ENCODE measurements around the gene PHF20. TPM values are rescaled to one million over a fixed set of nuclear protein-coding genes. Genes with fewer than 3 reads are reported as not detected.
A peak's percentile ranks its signal among the peaks of the same experiment; 100 is the strongest.
"Not testable (repeated sequence)": the region's sequence is repeated elsewhere in the genome, so short reads cannot be mapped to it uniquely, and the experiment has no call there.

Gene PHF20
- 31.9 TPM for polyA plus RNA-seq (2013, experiment 1 of 2)
- 37.5 TPM for polyA plus RNA-seq (2013, experiment 2 of 2)

DNA sequence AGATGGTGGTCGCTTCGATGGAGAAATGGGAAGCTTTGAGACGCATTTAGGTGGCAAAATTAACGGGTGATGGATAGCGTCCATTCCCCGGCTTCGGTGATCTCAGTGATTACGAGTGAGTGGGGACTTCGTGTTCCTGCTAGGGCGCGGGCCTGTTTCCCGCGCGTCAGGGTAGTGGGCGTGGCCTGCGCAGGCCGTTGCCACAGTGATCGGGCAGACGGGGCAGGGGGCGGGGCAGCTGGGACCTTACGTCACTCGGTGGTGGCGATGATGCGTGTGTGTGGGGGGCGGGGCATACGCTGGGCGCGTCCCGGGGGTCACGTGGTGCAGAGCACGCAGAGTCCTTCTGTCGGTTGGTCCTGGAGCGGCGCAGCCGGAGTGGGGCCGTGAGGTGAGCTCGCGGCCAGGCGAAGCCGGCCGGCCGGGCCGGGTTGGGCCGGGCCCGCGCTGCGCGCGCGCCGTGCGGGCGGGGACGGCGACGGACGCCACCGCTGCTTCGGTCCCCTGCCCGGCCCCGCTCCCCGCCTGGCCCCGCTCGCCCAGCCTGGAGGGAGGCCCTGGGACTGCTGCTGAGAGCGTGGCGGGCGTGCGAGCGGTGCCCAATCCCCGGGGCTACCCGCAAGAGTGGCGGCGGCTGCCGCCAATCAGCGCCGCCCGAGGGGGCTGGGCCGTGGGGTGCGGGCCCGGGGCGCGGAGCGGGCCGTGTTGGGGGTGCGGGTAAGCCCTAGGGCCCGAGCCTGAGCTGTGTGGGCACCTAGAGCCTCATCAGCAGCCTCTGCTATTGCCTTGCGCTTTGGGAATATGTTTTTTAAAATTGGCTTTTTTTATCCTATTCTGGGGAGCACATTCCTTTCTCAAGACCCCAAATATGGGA is at the start of gene PHF20:
Gene PHF20, plus strand, starts transcription at position 327 of the 874 bp plus-strand sequence. CDS start 29,508 bp downstream, outside the sequence.
- peaks cover 30% of the 10 kb centered on the region for H3K4me1 ChIP-seq (ENCODE audit: insufficient read depth, low read length)
- 4% methylated on average over 86 of the region's 87 CpGs for WGBS
- no peaks in the 10 kb centered on the region; the same call in 1 of the 2 replicates for H3K9me3 ChIP-seq (ENCODE audit: insufficient read depth, low read depth, low read length)
- peak within 1 kb of the TSS; percentile 67 for H3K27ac ChIP-seq (ENCODE audit: low read depth, low read length)
- H3K36me3 ChIP-seq (ENCODE audit: insufficient read depth, low read length): peaks cover 9% of the 10 kb centered on the region
- peak within 1 kb of the TSS; percentile 95 for H3K4me3 ChIP-seq (ENCODE audit: low read length)
- H3K27me3 ChIP-seq (ENCODE audit: insufficient read depth, low read length): peaks cover 9% of the 10 kb centered on the region
- H3K9ac ChIP-seq (ENCODE audit: low read depth, low read length): peak within 1 kb of the TSS; percentile 81

DNA sequence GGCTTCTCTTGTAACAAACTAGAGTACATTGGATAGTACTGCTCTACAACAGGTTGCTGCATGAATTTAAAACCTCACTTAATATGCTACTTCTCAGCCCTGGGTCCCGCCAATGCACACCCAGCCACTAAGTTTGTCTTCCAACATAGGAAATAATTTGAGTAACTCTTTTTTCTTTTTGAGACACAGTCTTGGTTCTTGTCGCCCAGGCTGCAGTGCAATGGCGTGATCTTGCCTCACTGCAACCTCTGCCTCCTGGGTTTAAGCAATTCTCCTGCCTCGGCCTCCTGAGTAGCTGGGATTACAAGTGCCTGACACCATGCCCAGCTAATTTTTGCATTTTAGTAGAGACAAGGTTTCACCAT is 48.6 kb upstream of the PHF20 start:
- H3K27me3 ChIP-seq (ENCODE audit: insufficient read depth, low read length); H3K9ac ChIP-seq (ENCODE audit: low read depth, low read length); H3K4me1 ChIP-seq (ENCODE audit: insufficient read depth, low read length); H3K9me3 ChIP-seq (ENCODE audit: insufficient read depth, low read depth, low read length); H3K27ac ChIP-seq (ENCODE audit: low read depth, low read length); H3K4me3 ChIP-seq (ENCODE audit: low read length): not testable (repeated sequence)
- WGBS: 95% methylated on average over 4 of the region's 4 CpGs
- H3K36me3 ChIP-seq (ENCODE audit: insufficient read depth, low read length): peaks cover 98% of the 10 kb centered on the region

DNA sequence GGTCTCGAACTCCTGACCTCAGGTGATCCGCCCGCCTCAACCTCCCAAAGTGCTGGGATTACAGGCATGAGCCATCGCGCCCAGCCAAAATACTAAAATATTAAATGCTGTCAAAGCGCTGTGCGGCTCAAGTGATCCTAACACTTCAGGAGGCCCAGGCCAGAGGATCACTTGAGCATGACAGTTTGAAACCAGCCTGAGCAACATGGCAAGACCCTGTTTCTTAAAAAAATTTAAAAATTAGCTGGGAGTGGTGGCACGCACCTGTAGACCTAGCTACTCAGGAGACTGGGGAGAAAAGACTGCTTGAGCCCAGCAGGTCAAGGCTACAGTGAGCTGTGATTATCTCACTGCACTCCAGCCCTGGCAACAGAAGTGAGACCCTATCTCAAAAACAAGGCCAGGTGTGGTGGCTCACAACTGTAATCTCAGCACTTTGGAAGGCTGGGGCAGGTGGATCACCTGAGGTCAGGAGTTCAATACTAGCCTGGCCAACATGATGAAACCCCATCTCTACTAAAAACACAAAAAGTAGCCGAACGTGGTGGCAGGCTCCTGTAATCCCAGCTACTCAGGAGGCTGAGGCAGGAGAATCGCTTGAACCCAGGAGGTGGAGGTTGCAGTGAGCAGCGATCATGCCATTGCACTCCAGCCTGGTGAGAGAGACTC is 48.0 kb upstream of the PHF20 start:
- not testable (repeated sequence) for H3K9me3 ChIP-seq (ENCODE audit: insufficient read depth, low read depth, low read length)

DNA sequence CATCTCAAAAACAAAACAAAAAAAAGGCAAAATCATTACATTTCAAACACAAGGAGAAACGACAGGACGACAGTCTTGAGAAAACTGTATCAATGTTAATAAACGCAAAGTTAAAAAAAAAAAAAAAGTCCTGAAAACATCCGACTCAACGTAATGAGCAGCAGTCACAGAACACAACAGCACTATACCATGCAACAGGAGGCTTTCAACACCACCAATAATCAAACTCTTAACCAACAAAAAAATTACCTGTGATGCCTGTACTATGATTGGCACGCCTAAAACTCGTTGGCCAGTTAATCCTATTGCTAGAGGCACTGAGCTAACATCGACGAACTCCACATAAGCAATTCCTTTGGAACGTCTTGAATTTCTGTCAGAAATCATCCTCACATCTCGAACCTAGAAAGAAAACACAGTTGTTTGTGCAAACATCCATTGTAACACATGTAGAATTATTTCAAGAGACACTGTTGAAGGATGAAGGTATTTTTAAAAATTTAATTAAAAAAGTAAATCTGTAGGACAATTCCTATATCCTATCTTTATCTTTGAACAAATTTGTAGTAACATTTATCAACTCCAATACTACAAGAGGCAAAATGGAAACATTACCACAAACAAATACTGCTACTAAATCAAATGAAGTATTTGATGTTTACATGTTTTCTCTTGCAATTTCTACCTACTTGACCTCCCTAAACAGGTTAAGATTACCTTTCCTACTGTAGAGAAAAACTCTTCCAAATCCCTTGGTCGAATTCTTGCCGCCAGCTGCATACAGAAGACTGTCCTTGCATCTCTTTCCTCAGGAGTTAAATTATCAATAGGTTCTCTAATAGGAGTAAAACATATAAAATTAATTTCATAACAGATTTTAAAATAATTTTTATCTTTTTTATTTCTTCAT is 47.2 kb upstream of the PHF20 start:
- Histone ChIP-seq H3K9ac (ENCODE audit: low read depth, low read length) (no peak overlapping the region), H3K27ac (ENCODE audit: low read depth, low read length) (no peak overlapping the region), H3K36me3 (ENCODE audit: insufficient read depth, low read length) (peaks cover 98% of the 10 kb centered on the region), H3K27me3 (ENCODE audit: insufficient read depth, low read length) (no peaks in the 10 kb centered on the region), H3K4me3 (ENCODE audit: low read length) (no peak overlapping the region), H3K4me1 (ENCODE audit: insufficient read depth, low read length) (no peaks in the 10 kb centered on the region), H3K9me3 (ENCODE audit: insufficient read depth, low read depth, low read length) (no peaks in the 10 kb centered on the region)
- WGBS: 98% methylated on average over 13 of the region's 13 CpGs

More for the DNA sequence above, 48.0 kb upstream of the PHF20 start:
- H3K9ac ChIP-seq (ENCODE audit: low read depth, low read length); H3K27me3 ChIP-seq (ENCODE audit: insufficient read depth, low read length); H3K4me3 ChIP-seq (ENCODE audit: low read length); H3K27ac ChIP-seq (ENCODE audit: low read depth, low read length); H3K4me1 ChIP-seq (ENCODE audit: insufficient read depth, low read length): not testable (repeated sequence)
- WGBS: 96% methylated on average over 12 of the region's 12 CpGs
- peaks cover 98% of the 10 kb centered on the region for H3K36me3 ChIP-seq (ENCODE audit: insufficient read depth, low read length)

DNA sequence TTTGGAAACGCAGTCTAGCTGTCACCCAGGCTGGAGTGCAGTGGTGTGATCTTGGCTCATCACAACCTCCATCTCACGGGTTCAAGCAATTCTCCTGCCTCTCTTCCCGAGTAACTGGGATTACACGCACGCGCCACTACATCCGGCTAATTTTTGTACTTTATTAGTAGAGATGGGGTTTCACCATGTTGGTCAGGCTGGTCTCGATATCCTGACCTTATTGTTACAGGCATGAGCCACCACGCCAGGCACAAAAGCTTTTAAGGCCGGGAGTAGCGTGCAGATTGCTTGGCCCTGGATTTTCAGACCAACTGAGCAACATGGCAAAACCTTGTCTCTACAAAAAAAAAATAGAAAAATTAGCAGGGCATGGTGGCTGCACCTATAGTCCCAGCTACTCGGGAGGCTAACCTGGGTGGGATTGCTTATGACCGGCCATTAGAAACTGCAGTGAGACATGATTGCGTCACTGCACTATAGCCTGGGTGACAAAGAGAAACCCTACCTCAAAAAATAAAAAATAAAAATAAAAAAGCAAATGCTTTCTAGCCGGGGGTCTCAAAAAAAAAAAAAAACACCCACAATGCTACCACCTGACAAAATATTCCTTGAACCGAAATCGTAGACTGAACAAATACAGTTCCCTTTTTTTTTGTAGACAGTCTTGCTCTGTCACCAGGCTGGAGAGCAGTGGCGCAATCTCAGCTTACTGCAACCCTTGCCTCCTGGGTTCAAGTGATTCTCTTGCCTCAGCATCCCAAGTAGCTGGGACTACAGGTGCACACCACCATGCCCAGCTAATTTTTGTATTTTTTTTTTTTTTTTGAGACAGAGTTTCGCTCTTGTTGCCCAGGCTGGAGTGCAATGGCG is 44.7 kb upstream of the PHF20 start:
- no peaks in the 10 kb centered on the region for H3K9me3 ChIP-seq (ENCODE audit: insufficient read depth, low read depth, low read length)
- no peak overlapping the region for H3K4me3 ChIP-seq (ENCODE audit: low read length)
- 97% methylated on average over 20 of the region's 20 CpGs for WGBS
- no peak overlapping the region for H3K27ac ChIP-seq (ENCODE audit: low read depth, low read length)
- no peaks in the 10 kb centered on the region for H3K27me3 ChIP-seq (ENCODE audit: insufficient read depth, low read length)
- no peak overlapping the region for H3K9ac ChIP-seq (ENCODE audit: low read depth, low read length)
- H3K36me3 ChIP-seq (ENCODE audit: insufficient read depth, low read length): peaks cover 98% of the 10 kb centered on the region
- no peaks in the 10 kb centered on the region for H3K4me1 ChIP-seq (ENCODE audit: insufficient read depth, low read length)

DNA sequence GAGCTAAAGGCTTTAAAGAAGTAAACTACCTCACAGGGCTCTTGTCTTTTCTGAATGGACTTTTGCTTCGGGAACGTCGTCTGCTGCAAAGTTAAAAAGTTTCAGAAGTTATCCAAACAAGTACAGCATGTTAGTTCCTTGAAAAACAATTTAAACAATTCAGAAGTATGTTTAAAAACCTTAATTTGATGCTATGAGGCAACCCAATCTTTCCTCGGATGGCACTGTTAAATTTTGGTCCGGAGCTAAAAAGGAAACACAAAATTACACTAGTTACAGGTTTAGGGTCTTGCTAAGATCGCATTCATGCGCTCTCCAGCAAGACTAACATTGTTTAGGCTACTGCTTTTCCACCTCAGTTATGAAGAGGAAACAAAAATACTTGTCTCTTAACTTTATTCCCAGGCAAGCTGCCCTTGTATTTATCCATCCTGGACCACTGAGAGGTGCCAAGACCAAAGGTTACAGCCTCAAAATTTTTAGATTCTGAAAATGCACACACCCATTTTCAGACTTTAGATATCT is 42.5 kb upstream of the PHF20 start:
- H3K9me3 ChIP-seq (ENCODE audit: insufficient read depth, low read depth, low read length): no peaks in the 10 kb centered on the region
- no peak overlapping the region for H3K4me3 ChIP-seq (ENCODE audit: low read length)
- no peaks in the 10 kb centered on the region for H3K4me1 ChIP-seq (ENCODE audit: insufficient read depth, low read length)
- H3K27me3 ChIP-seq (ENCODE audit: insufficient read depth, low read length): no peaks in the 10 kb centered on the region
- 96% methylated on average over 7 of the region's 7 CpGs for WGBS
- H3K36me3 ChIP-seq (ENCODE audit: insufficient read depth, low read length): peaks cover 99% of the 10 kb centered on the region
- H3K27ac ChIP-seq (ENCODE audit: low read depth, low read length): no peak overlapping the region
- H3K9ac ChIP-seq (ENCODE audit: low read depth, low read length): no peak overlapping the region

DNA sequence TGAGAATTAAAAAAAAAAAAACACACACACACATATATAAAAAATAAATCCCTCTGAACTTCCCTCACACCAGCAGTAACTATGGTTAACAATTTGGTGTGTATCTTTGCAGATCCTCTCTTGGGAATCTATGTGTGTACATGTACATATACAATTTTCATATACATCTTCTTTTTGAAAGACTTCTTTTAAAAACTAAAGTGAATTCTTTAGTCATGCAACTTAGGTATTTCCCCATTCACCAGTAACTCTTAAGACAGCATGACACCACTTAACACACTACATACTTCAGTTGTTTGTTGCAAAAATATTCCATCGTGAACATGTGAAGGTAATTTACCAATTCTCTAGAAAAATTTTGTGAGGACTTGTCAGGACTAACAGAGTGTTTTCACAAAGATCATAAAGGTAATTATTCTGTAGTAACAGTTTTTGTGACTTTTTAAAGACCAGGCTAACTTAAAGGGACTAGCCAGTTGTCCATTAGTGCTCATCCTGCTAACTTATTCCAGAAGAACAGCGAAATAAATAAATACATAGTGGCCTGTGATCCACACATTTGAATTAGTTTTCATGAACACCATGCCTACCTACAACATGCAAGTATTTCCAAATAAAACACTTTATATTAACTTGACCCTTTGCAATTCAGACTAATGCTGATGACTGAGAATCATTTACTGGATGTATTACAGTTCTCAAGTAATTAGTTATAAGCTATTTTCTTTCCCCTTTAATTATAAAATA is 41.8 kb upstream of the PHF20 start:
- Histone ChIP-seq H3K27ac (ENCODE audit: low read depth, low read length) (no peak overlapping the region; the same call in 1 of the 2 replicates), H3K4me1 (ENCODE audit: insufficient read depth, low read length) (no peaks in the 10 kb centered on the region), H3K27me3 (ENCODE audit: insufficient read depth, low read length) (no peaks in the 10 kb centered on the region), H3K36me3 (ENCODE audit: insufficient read depth, low read length) (peaks cover 99% of the 10 kb centered on the region), H3K4me3 (ENCODE audit: low read length) (no peak overlapping the region), H3K9me3 (ENCODE audit: insufficient read depth, low read depth, low read length) (no peaks in the 10 kb centered on the region), H3K9ac (ENCODE audit: low read depth, low read length) (no peak overlapping the region)
- WGBS: over 99% methylated on average over 2 of the region's 2 CpGs

DNA sequence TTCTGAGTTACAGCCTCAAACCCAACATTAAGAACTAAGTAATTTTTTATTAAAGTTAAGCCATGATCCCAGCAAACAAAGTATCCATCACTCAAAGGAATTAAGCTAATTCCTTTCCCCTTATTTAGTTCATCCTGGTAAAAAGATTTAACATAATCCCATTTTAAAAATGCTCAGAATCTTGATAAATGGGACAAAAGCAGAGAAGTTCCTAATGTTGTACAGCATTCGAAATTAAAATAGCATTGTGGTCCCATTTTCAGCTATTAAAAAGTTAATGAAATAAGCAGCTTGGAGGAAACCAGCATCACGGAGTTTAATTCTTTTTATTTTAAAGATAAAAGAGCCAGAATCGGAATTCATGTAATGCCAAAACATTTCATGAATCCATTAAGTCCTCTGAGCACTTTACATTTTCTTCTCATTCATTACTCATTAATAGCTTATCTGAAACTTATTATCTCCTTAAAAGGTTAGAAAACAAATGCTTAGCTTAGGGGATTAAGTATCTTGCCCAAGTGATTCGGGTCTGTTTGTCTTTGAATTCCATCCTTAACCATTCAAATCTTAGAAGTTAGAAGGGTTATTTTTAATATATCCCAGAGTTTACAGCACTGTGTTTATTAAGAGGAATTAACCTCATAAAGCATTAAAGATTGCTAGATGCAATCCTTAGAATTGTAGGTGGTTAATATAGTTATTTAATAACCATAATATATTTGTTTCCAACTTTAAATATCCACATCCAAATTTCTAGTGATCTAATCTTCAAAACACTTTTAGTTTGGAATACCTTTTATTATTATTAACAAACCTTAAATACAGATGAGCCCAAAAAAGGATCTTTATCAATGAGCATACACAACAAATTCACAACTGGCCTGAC is 41.0 kb upstream of the PHF20 start:
- H3K27me3 ChIP-seq (ENCODE audit: insufficient read depth, low read length): no peaks in the 10 kb centered on the region
- no peak overlapping the region for H3K27ac ChIP-seq (ENCODE audit: low read depth, low read length)
- H3K4me3 ChIP-seq (ENCODE audit: low read length): no peak overlapping the region
- H3K9ac ChIP-seq (ENCODE audit: low read depth, low read length): no peak overlapping the region
- WGBS: 95% methylated on average over 4 of the region's 4 CpGs
- H3K36me3 ChIP-seq (ENCODE audit: insufficient read depth, low read length): peaks cover 99% of the 10 kb centered on the region
- H3K9me3 ChIP-seq (ENCODE audit: insufficient read depth, low read depth, low read length): no peaks in the 10 kb centered on the region
- no peaks in the 10 kb centered on the region for H3K4me1 ChIP-seq (ENCODE audit: insufficient read depth, low read length)

DNA sequence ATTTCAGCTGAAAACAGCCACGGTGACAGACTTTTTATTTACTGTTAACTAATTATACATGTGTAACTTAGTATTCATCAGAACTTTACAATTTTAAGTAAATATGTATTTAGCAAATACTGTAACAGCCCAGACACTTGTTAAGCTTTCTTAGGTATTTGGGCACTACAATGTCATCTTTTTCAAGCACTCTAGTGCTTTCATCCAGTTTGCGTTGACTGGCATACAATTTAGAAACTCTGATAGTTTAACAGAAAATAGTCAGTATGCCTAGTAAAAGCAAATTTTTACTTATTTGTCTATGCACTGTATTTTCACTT is 40.4 kb upstream of the PHF20 start:
- Histone ChIP-seq H3K9ac (ENCODE audit: low read depth, low read length) (no peak overlapping the region), H3K4me3 (ENCODE audit: low read length) (no peak overlapping the region), H3K9me3 (ENCODE audit: insufficient read depth, low read depth, low read length) (no peaks in the 10 kb centered on the region), H3K36me3 (ENCODE audit: insufficient read depth, low read length) (peaks cover 99% of the 10 kb centered on the region), H3K27me3 (ENCODE audit: insufficient read depth, low read length) (no peaks in the 10 kb centered on the region), H3K27ac (ENCODE audit: low read depth, low read length) (no peak overlapping the region), H3K4me1 (ENCODE audit: insufficient read depth, low read length) (no peaks in the 10 kb centered on the region)
- 100% methylated on average over 2 of the region's 2 CpGs for WGBS

Measured in HUES64 (cell line).